GM21423 (cell line): ENCODE results near the gene ZFP92.

Experiments
- ATAC-seq: cut with Tn5 transposase; IDR thresholded peaks from one replicate; pipeline ENCODE4 v1.9.1; 2021; ENCODE audit warnings: mild to moderate bottlenecking, moderate library complexity; ENCODE audit not compliant: unreplicated experiment

The ZFP92 gene

DNA sequence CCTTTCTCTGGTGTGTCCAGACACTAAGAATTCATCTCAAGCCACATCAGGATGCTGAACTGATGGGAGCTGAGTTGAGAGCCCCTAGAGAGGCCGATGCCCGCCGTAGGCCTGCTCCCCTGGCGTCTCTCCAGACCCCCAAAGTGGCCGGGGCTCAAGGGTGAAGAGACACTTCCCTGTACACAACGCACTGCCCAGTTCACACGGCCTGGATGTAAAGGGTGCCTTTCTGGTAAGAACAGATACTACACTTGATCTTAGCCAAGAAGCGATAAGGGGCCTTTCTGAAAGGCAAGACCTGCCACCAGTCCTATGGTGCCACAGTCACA, 39.6 kb downstream of the ZFP92 start:
- ATAC-seq, result no peak

DNA sequence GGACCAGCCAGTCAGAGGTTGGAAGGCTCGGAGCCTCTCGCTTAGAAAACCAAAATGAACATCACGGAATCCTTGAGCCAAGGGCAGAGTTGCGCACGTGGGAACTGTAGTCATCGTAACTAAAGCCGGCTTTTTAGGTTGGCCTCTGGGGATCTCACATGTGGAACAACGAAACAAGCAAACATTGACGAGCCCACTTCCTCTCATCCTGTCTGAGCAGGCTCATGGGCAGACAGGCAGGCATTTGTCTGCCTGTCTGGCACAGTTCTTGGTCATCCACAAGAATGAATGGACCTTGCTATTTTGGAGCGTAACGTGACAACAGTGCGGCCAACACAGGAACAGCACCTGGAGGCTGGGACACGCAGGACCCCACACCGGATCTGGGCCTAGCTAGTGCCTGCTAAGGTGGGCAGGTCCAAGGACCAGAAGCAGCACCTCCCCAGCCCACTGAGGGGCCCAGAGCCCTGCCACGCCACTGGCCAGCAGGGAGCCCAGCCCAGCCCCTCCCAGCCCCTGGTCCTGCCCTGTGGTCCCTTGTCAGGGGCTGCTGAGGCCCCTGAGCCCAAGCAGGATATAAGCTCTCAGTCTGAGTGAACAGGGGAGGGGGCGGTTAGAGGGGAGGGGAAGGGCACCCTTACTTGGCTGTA, 43.8 kb downstream of the ZFP92 start:
- ATAC-seq, result no peak

DNA sequence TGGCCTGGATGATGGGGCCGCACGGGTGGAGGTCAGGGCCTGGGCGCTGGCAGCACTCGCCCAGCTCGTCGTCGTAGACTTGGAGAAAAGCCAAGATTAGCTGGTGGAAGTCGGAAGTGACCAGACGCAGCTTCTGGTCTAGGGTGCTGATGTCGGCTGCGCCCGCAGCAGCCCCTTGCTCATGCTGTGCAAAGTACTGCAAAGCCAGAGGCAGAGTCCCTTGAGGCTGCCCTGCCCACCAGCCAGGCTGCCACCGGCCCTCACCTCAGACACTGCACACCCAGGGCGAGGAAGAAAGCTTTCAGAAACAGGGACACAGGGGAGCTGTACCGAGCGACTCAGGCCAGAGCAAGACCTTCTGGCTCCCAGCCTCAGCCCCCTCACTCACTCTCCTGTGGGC, 44.3 kb downstream of the ZFP92 start:
- no peak for ATAC-seq

GRCh38 chrX:153456161-153456560, 44.9 kb downstream of the ZFP92 start:
- no peak for ATAC-seq

DNA sequence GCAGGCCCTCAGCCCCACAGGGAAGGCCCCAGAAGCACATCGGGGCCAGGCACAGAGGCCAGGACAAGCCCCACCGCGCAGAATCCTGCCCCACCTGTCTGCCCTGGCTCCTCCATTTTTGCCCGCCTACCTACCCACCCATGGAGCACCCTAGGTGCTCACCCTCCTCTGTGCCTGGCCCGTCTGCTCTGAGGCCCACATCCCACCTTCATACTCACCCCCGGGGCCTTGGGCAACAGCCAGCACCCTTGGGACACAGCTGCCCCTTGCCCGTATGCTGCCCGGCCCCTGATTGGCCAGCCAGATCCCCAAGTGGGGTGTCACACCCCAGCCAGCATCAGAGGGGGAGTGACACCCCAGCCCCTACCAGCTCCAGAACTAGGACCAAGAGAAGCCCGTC, 45.4 kb downstream of the ZFP92 start:
- no peak for ATAC-seq

DNA sequence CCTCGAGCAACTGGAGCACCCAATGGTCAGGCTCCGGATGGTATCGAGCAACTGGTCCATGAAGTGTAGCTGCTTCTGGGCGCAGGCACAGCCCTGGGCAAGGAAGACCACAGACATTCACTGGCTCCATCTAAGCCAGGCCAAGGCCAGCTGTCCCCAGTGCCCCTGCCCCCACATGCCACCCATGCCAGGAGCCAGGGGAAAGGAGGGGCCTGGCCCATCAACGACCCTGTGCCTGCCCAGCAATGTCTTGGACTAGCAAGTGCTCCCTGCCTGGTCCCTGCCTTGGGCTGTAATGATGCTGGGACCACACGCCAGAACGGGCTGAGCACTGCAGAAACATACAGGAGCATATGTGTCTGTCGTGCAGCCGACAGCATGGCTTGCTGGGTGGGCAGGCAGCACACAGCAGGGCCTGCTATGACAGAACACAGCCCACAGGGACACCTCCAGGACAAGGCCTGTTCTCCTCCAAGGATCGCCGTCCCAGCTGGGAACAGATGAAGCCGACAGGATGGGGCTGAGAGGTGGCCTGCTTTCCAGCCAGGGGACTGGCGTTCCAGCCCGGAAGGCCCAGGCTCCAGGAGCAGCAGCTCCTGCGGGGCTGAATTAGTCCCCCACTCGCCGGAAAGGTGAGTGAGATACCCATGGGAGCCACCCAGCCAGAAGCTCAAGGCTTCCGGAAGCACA, 46.0 kb downstream of the ZFP92 start:
- no peak for ATAC-seq

DNA sequence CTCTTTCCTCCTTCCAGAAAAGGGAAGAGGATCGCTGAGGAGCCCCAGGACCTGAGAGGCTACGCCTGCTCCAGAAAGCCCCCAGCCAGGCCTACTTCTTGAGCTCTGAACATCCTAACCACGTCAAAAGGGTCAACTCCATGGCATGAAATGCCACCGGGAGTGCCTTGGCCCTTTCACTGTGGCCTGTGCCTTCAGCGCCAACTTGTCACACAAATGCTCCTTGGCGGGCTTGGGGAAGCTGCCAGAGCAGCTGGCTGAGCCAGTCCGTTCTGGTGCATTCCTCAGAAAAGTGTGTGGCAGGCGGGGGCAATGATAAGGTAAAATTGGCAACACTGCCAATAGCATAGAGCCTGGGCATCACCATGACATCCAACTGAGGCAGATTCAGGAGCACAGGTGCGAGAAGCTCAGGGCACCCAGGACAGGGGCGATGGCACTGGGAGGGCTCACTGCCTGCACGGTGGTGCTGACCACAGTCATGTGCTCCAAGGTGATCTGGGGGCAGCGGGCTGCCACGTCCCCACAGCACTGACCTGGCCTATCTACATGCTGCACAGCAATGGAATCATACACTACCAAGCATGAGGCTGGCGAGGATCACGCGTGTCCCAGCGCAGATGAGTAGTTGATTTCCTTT, 46.7 kb downstream of the ZFP92 start:
- ATAC-seq, result no peak

DNA sequence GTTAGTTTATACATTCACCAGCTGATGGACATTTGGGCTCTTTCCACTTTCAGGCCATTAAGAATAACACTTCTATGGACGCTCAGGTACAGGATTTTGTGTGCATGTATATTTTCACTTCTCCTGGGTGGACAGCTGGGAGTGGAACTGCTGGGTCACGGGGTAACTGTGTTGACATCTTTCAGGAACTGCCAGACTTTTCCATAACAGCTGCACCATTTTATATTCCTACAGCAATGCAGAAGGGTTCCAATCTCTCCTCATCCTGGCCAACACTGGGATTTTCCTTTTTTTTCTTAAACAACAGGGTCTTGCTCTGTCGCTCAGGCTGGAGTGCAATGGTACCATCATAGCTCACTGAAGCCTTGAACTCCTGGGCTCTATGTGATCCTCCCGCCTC, 47.2 kb downstream of the ZFP92 start:
- no peak for ATAC-seq

GRCh38 chrX:153459986-153460385, 48.7 kb downstream of the ZFP92 start:
- no peak for ATAC-seq

DNA sequence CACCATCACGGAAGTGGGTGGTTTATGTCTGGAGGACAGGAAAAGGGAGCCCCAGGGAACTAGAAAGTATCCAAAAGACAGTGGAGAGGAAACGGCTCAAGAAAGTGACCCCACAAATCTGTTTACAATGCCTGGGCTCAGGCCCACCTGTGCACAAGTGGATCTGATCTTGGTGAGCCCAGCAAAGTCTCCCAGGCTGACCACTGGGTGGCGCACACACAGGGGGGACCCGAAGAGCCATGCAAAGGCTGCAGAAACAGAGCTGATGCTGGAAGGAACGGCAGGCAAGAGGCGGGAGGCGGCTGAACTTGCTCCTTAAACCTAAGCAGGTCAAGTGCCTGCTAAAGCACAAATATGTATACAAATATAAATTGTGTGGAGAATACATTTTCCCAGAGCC, 49.6 kb downstream of the ZFP92 start:
- ATAC-seq, result no peak
